PC-9 (cell line): ENCODE data around the gene PTPMT1. TPM values are rescaled to one million over a fixed set of nuclear protein-coding genes. Genes with fewer than 3 reads are reported as not detected.

Source experiments
- BruUV-seq: library from RNA; stranded (reverse); fragments of 400-500 nt; replicated peaks from 2 replicates; lab custom pipeline; 2021; lab: Mats Ljungman, UMichigan
- CTCF ChIA-PET: fragments of 300-600 bp; sonication (Branson Sonifier 250); formaldehyde crosslinking; loops from one replicate; lab custom pipeline; 2022; ENCODE audit warnings: antibody characterized with exemption; lab: Charles Lee
- POLR2A ChIA-PET: fragments of 300-600 bp; sonication (Branson Sonifier 250); formaldehyde crosslinking; loops from one replicate; lab custom pipeline; 2022; ENCODE audit warnings: antibody characterized with exemption; ENCODE audit not compliant: unreplicated experiment; lab: Charles Lee
- DNase-seq, 2 experiments: peaks; one replicate each; pipeline versions ENCODE4 v3.0.0 to v3.0.0-alpha.2; 2015 to 2022; ENCODE audit warnings: mixed read lengths in 1 of 2
- H2AFZ ChIP-seq: fragments of 200-600 bp; sonication (generic); 2 replicates; pipeline ENCODE4 v1.8.1; 2017; ENCODE audit warnings: antibody characterized with exemption
- H3F3A ChIP-seq: fragments of 200-600 bp; sonication (generic); 2 replicates; pipeline ENCODE4 v1.8.1; 2017; ENCODE audit warnings: antibody characterized with exemption, mild to moderate bottlenecking, low read depth; ENCODE audit not compliant: insufficient read depth
- H3K27ac ChIP-seq: fragments of 200-600 bp; sonication (generic); 2 replicates; pipeline ENCODE4 v1.6.1; 2016; ENCODE audit warnings: mixed run types
- H3K27me3 ChIP-seq: fragments of 200-600 bp; sonication (generic); 2 replicates; pipeline ENCODE4 v1.6.1; 2016; ENCODE audit warnings: low read depth, mixed run types; ENCODE audit not compliant: insufficient read depth
- H3K36me3 ChIP-seq: fragments of 200-600 bp; sonication (generic); 2 replicates; pipeline ENCODE4 v1.6.1; 2016; ENCODE audit warnings: low read depth, mixed run types
- H3K4me1 ChIP-seq: fragments of 200-600 bp; sonication (generic); replicated peaks from 2 replicates; pipeline ENCODE4 v1.6.1; 2016; ENCODE audit warnings: mixed run types; ENCODE audit not compliant: insufficient read depth
- H3K4me2 ChIP-seq: fragments of 200-600 bp; sonication (generic); 2 replicates; pipeline ENCODE4 v1.6.1; 2017; ENCODE audit warnings: mixed run types
- H3K4me3 ChIP-seq: fragments of 200-600 bp; sonication (generic); 2 replicates; pipeline ENCODE4 v1.6.1; 2016; ENCODE audit warnings: mixed run types
- H3K79me2 ChIP-seq: fragments of 200-600 bp; sonication (generic); 2 replicates; pipeline ENCODE4 v1.6.1; 2017; ENCODE audit warnings: low read depth, mixed run types
- H3K9me2 ChIP-seq: fragments of 200-600 bp; sonication (generic); 2 replicates; pipeline ENCODE4 v1.8.1; 2017; ENCODE audit warnings: mild to moderate bottlenecking; ENCODE audit not compliant: insufficient read depth
- H3K9me3 ChIP-seq: fragments of 200-600 bp; sonication (generic); 2 replicates; pipeline ENCODE4 v1.8.1; 2016; ENCODE audit warnings: low read depth; ENCODE audit not compliant: insufficient read depth
- H4K20me1 ChIP-seq: fragments of 200-600 bp; sonication (generic); 2 replicates; pipeline ENCODE4 v1.8.1; 2017; ENCODE audit not compliant: insufficient read depth
- CTCF ChIP-seq: fragments of 200-600 bp; sonication (generic); conservative IDR thresholded peaks from 2 replicates; pipeline ENCODE4 v1.6.1; 2017; ENCODE audit warnings: mixed run types, antibody characterized with exemption, mild to moderate bottlenecking, moderate library complexity
- EZH2 ChIP-seq: fragments of 200-600 bp; sonication (generic); IDR thresholded peaks from 2 replicates; pipeline ENCODE4 v1.8.0; 2017; ENCODE audit warnings: antibody characterized with exemption, low read depth
- intact Hi-C: fragments of 100-400 bp; cut with micrococcal nuclease; formaldehyde crosslinking; loops from one replicate; pipeline ENCODE4 v1.10.0; 2022; ENCODE audit not compliant: unreplicated experiment
- total RNA-seq: library from RNA; stranded (reverse); gene quantifications from 2 replicates; pipeline ENCODE4 v1.2.3, GENCODE V29; 2021

The PTPMT1 gene
- total RNA-seq, 1 experiment from 2014 or later: 79.0 TPM

GRCh38 chr11:47620836-47621378 is 55.5 kb downstream of the PTPMT1 start:
- H3K36me3 ChIP-seq: peaks cover 17% of the 10 kb centered on the region

More at GRCh38 chr11:47620836-47621378, 55.5 kb downstream of the PTPMT1 start:
- BruUV-seq: no TSS peak
- no peaks in the 10 kb centered on the region for H3K9me3 ChIP-seq
- intact Hi-C loops: no loop called here
- no peak for DNase-seq
- no peak overlapping the region for H3K27ac ChIP-seq
- no peak overlapping the region for H3K4me3 ChIP-seq
- TF ChIP-seq CTCF (no peak), EZH2 (no peak)
- no peak overlapping the region for H3K4me2 ChIP-seq
- H3K79me2 ChIP-seq: no peaks in the 10 kb centered on the region
- H3K4me1 ChIP-seq: no peaks in the 10 kb centered on the region
- POLR2A ChIA-PET: no interaction called here
- no peaks in the 10 kb centered on the region for H4K20me1 ChIP-seq
- CTCF ChIA-PET: interaction anchor here (0.6 kb wide), 1 partner anchor 84 kb away, joined by 3 read pairs; no protein-coding TSS in a partner anchor
- H3F3A ChIP-seq: peaks cover 6% of the 10 kb centered on the region
- no peaks in the 10 kb centered on the region for H3K9me2 ChIP-seq
- no peak overlapping the region for H2AFZ ChIP-seq
- H3K27me3 ChIP-seq: no peaks in the 10 kb centered on the region

Other genes starting within 250 kb of the PTPMT1 start
- gene MYBPC3, start 212.9 kb upstream of the PTPMT1 start, total RNA-seq: not detected in 2 replicates
- gene SPI1, start 187.1 kb upstream of the PTPMT1 start, total RNA-seq: not detected in 2 replicates
- 28.8 and 32.3 TPM in 2 replicates for gene SLC39A13, start 157.0 kb upstream of the PTPMT1 start, total RNA-seq
- gene PSMC3, start 139.2 kb upstream of the PTPMT1 start, total RNA-seq: 160 and 222 TPM in 2 replicates
- 5.4 and 7.3 TPM in 2 replicates for gene RAPSN, start 116.5 kb upstream of the PTPMT1 start, total RNA-seq
- 115 and 165 TPM in 2 replicates for gene CELF1, start 12.5 kb upstream of the PTPMT1 start, total RNA-seq
- gene KBTBD4, start 13.4 kb downstream of the PTPMT1 start, total RNA-seq: 20.2 and 20.3 TPM in 2 replicates
- 119 and 140 TPM in 2 replicates for gene NDUFS3, start 13.5 kb downstream of the PTPMT1 start, total RNA-seq
- not detected in 2 replicates for gene FAM180B, start 21.1 kb downstream of the PTPMT1 start, total RNA-seq
- 0.22 and 0.63 TPM in 2 replicates for gene C1QTNF4, start 28.8 kb downstream of the PTPMT1 start, total RNA-seq
- gene MTCH2, start 77.0 kb downstream of the PTPMT1 start, total RNA-seq: 147 and 167 TPM in 2 replicates
- gene AGBL2, start 149.8 kb downstream of the PTPMT1 start, total RNA-seq: 13.1 and 21.9 TPM in 2 replicates
- gene FNBP4, start 201.7 kb downstream of the PTPMT1 start, total RNA-seq: 101 and 121 TPM in 2 replicates